ENCODE data around the gene CDYL. TPM values are rescaled to one million over a fixed set of nuclear protein-coding genes. Genes with fewer than 3 reads are reported as not detected.

Gene CDYL
- total RNA-seq, 1 donor from 2014 or later: 31.9 TPM

DNA sequence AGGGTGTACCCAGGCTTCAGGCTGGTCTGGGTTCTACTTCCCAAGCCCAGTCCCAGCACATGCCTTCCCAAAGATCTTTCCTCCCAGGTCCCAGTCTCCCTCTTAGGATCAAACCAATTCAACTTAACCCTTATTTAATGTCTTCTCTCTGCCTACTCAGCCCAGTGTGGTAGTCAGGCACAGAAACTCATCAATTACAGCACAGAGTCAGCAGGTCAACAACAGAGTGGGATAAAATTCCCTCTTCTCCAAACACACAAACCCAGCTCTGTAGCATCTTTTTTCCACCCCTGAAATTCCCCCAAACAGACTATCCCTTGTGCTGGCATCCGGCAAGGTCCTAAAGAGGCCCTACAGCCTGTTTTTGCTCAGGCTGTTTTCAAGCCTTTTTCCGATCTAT, 47.3 kb upstream of the CDYL start:
- Histone ChIP-seq H3K27me3 (no peaks in the 10 kb centered on the region), H3K4me3 (no peak overlapping the region), H3K27ac (no peak overlapping the region), H3K9me3 (no peaks in the 10 kb centered on the region), H3K36me3 (no peaks in the 10 kb centered on the region), H3K4me1 (peaks cover 1% of the 10 kb centered on the region)
- no peak for DNase-seq (ENCODE audit: extremely low spot score in 2 of 2)
- intact Hi-C loops (cut with DNase I): no loop called here
- no peak for TF ChIP-seq POLR2A (IDR thresholded peaks at IDR 0.05)

DNA sequence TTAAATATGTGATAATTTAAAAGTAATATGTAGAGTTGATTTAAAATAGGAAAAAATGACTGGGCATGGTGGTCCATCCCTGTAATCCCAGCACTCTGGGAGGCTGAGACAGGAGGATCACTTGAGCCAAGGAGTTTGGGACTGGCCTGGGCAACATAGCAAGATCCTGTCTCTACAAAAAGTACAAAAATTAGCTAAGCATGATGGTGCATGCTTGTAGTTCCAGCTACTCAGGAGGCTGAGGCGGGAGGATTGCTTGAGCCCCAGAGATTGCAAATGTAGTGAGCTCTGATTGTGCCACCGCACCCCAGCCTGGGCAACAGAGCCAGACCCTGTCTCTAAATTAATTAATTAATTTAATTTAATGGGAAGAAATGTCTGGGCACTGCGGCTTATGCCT, 44.2 kb upstream of the CDYL start:
- TF ChIP-seq POLR2AphosphoS5 (IDR thresholded peaks at IDR 0.05; ENCODE audit: insufficient read depth in 1 of 2, low read depth in 1 of 2) (no peak), POLR2A (IDR thresholded peaks at IDR 0.05) (no peak)
- TF ChIP-seq, protein P1, sequence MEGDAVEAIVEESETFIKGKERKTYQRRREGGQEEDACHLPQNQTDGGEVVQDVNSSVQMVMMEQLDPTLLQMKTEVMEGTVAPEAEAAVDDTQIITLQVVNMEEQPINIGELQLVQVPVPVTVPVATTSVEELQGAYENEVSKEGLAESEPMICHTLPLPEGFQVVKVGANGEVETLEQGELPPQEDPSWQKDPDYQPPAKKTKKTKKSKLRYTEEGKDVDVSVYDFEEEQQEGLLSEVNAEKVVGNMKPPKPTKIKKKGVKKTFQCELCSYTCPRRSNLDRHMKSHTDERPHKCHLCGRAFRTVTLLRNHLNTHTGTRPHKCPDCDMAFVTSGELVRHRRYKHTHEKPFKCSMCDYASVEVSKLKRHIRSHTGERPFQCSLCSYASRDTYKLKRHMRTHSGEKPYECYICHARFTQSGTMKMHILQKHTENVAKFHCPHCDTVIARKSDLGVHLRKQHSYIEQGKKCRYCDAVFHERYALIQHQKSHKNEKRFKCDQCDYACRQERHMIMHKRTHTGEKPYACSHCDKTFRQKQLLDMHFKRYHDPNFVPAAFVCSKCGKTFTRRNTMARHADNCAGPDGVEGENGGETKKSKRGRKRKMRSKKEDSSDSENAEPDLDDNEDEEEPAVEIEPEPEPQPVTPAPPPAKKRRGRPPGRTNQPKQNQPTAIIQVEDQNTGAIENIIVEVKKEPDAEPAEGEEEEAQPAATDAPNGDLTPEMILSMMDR (IDR thresholded peaks at IDR 0.05): no peak
- peaks cover 4% of the 10 kb centered on the region for H3K4me1 ChIP-seq
- H3K4me3 ChIP-seq: no peak overlapping the region
- H3K9me3 ChIP-seq: no peaks in the 10 kb centered on the region
- no peak overlapping the region for H3K27ac ChIP-seq
- intact Hi-C loops (cut with DNase I): no loop called here
- DNase-seq (ENCODE audit: extremely low spot score in 2 of 2): no peak
- no peaks in the 10 kb centered on the region for H3K27me3 ChIP-seq
- H3K36me3 ChIP-seq: no peaks in the 10 kb centered on the region

DNA sequence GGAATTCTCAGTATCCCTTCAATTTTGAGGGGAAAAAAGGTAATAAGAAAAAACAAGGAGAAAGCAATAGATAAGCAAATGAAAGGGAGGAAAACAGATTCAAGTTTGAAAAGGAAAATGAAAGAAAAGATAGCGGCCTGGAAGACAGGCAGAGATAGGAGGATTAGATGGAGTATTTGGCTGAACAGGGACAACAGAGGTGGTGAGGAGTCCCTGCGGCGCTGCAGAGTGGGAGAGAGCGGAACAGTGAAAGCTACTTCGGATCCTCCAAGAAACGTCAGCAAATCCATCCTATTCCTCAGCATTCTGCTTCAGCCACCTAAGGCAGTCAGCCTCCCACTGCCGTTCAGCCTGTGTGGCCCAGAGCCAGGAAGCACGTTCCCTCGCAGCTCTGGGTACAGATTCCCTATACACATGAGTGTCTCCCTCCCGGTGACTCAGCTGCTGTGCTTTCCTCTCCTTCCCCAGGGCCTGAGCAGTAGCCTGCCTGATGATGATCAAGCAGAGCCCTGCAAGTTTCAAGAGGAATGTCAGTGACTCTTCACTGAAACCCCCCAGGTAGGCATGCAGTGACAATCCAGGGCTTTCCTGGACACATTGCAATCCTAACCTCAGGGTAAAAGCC, 43.4 kb upstream of the CDYL start:
- intact Hi-C loops (cut with DNase I): no loop called here
- Histone ChIP-seq H3K27me3 (no peaks in the 10 kb centered on the region), H3K36me3 (no peaks in the 10 kb centered on the region), H3K4me3 (peak overlapping the region in 1 of 2 donors; percentile 33), H3K4me1 (peaks cover 4% of the 10 kb centered on the region), H3K27ac (peak overlapping the region; percentile 13), H3K9me3 (no peaks in the 10 kb centered on the region)
- TF ChIP-seq, protein P1 (IDR thresholded peaks at IDR 0.05): no peak
- peak in 1 of 2 donors; percentile 47 for TF ChIP-seq POLR2AphosphoS5 (IDR thresholded peaks at IDR 0.05; ENCODE audit: insufficient read depth in 1 of 2, low read depth in 1 of 2)
- no peak for DNase-seq (ENCODE audit: extremely low spot score in 2 of 2)

DNA sequence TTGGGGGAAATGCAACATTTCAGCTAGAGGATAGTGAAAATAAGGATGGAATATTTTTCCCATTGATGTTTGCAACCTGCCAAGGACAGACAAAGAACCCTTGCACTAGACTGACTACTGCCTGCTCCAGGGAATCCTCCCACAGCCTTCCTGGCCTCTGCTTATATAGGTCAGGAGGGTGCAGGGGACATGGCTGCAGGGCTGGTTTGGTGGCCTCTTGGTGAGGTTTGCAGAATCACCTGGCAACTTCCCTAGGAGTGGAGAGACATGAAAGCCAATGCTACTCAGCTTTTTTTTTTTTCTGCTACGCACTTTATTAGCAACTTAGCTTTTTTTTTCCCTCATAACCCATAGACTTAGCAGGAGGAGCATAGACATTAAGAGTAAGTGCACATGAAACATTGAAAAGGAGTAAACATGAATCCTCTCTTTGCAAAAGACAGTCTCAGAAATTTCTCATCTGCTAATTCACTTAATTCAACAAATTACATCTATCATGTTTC, 39.8 kb upstream of the CDYL start:
- H3K27me3 ChIP-seq: no peaks in the 10 kb centered on the region
- intact Hi-C loops (cut with DNase I): no loop called here

DNA sequence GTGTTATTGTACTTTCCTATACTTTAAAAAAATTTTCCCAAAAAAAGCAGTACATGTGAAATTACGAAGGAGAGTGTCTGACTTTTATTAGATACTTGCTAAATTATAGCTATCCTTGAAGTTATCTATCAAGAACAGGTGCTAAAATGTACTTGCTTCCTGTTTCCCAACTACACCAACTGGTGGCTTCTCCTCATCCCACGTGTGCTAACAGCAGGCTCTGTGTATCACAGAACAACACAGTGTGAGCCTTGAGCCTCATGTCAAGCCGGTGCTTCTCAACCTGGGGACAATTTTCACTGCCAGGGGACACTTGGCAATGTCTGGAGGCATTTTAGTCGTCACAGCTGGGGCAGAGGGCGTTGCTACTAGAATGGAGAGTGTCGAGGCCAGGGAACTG, 36.2 kb upstream of the CDYL start:
- Histone ChIP-seq H3K27ac (no peak overlapping the region), H3K36me3 (no peaks in the 10 kb centered on the region), H3K4me3 (no peak overlapping the region), H3K27me3 (no peaks in the 10 kb centered on the region), H3K9me3 (no peaks in the 10 kb centered on the region), H3K4me1 (no peaks in the 10 kb centered on the region)
- no peak for TF ChIP-seq POLR2A (IDR thresholded peaks at IDR 0.05)
- TF ChIP-seq POLR2AphosphoS5 (IDR thresholded peaks at IDR 0.05; ENCODE audit: insufficient read depth in 1 of 2, low read depth in 1 of 2): no peak
- TF ChIP-seq, protein P1 (IDR thresholded peaks at IDR 0.05): no peak
- intact Hi-C loops (cut with DNase I): no loop called here
- DNase-seq (ENCODE audit: extremely low spot score in 2 of 2): no peak

More for the DNA sequence above, 39.8 kb upstream of the CDYL start:
- Histone ChIP-seq H3K4me3 (no peak overlapping the region), H3K27ac (no peak overlapping the region), H3K4me1 (peaks cover 4% of the 10 kb centered on the region), H3K36me3 (no peaks in the 10 kb centered on the region), H3K9me3 (no peaks in the 10 kb centered on the region)
- DNase-seq (ENCODE audit: extremely low spot score in 2 of 2): no peak
- TF ChIP-seq, protein P1 (IDR thresholded peaks at IDR 0.05): no peak
- TF ChIP-seq POLR2AphosphoS5 (IDR thresholded peaks at IDR 0.05; ENCODE audit: insufficient read depth in 1 of 2, low read depth in 1 of 2) (no peak), POLR2A (IDR thresholded peaks at IDR 0.05) (no peak)
